ENCODE data around the gene MCCC2. TPM values are rescaled to one million over a fixed set of nuclear protein-coding genes. Genes with fewer than 3 reads are reported as not detected.

The MCCC2 gene
- total and polyA plus RNA-seq, 2 of the 4 experiments (the other 2 are of a cell fraction): 18.0 to 22.0 TPM

GRCh38 chr5:71699751-71700150, 112.6 kb downstream of the MCCC2 start:
- Histone ChIP-seq H3K14ac (replicated peaks; ENCODE audit: low read depth, low read length) (no peak overlapping the region), H4K20me1 (ENCODE audit: insufficient read depth, low read length) (no peaks in the 10 kb centered on the region), H4K5ac (ENCODE audit: low read depth, low read length) (no peak overlapping the region), H2BK15ac (ENCODE audit: low read depth, low read length) (no peak overlapping the region), H3K4me2 (ENCODE audit: low read depth, low read length) (no peak overlapping the region), H3K4me3 (ENCODE audit: insufficient read depth, low read depth, low read length) (no peak overlapping the region), H2BK120ac (ENCODE audit: low read depth, low read length) (no peak overlapping the region), H3K4ac (ENCODE audit: low read depth, low read length) (no peak overlapping the region), H3K23ac (ENCODE audit: low read depth, low read length) (no peak overlapping the region), H3K56ac (ENCODE audit: extremely low read depth, insufficient read depth, low read length) (no peak overlapping the region), H2BK5ac (ENCODE audit: low read depth, low read length, poor library complexity, severe bottlenecking) (no peak overlapping the region), H2AK9ac (replicated peaks; ENCODE audit: low read depth, low read length, poor library complexity) (no peak overlapping the region), H3K9me1 (ENCODE audit: insufficient read depth, low read length) (no peaks in the 10 kb centered on the region; the same call in 1 of the 2 replicates), H2BK20ac (ENCODE audit: low read depth, low read length) (no peak overlapping the region), H3K9ac (ENCODE audit: low read depth, low read length) (no peak overlapping the region), H3K36me3 (ENCODE audit: control insufficient read depth, insufficient read depth, low read length) (no peaks in the 10 kb centered on the region), H3K27ac (ENCODE audit: insufficient read depth, low read length) (no peak overlapping the region), H4K91ac (ENCODE audit: insufficient read depth, low read depth, low read length) (no peak overlapping the region), H2AFZ (replicated peaks; ENCODE audit: low read length, poor library complexity) (no peak overlapping the region), H2AK5ac (ENCODE audit: low read depth, low read length) (no peak overlapping the region), H3K18ac (ENCODE audit: low read depth, low read length) (no peak overlapping the region), H4K8ac (ENCODE audit: low read depth in 2 of 2, low read length in 2 of 2) (no peak overlapping the region), H3K79me1 (ENCODE audit: low read depth in 1 of 2, low read length in 2 of 2) (no peaks in the 10 kb centered on the region), H3K4me1 (ENCODE audit: control insufficient read depth, insufficient read depth, low read length) (no peaks in the 10 kb centered on the region), H3K9me3 (ENCODE audit: control insufficient read depth, insufficient read depth, low read length) (no peaks in the 10 kb centered on the region), H3K27me3 (ENCODE audit: control insufficient read depth, insufficient read depth, low read length) (peaks cover 16% of the 10 kb centered on the region)
- ChIA-PET CTCF (no interaction called here), POLR2A (ENCODE audit: unreplicated experiment) (no interaction called here)
- no peak for TF ChIP-seq BHLHE40 (IDR thresholded peaks at IDR 0.05; ENCODE audit: low read depth, low read length)
- TF ChIP-seq POLR2A (IDR thresholded peaks at IDR 0.05; ENCODE audit: low read depth, low read length): no peak
- TF ChIP-seq, protein P1, sequence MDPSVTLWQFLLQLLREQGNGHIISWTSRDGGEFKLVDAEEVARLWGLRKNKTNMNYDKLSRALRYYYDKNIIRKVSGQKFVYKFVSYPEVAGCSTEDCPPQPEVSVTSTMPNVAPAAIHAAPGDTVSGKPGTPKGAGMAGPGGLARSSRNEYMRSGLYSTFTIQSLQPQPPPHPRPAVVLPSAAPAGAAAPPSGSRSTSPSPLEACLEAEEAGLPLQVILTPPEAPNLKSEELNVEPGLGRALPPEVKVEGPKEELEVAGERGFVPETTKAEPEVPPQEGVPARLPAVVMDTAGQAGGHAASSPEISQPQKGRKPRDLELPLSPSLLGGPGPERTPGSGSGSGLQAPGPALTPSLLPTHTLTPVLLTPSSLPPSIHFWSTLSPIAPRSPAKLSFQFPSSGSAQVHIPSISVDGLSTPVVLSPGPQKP (IDR thresholded peaks at IDR 0.05; ENCODE audit: borderline replicate concordance, low read depth, low read length): no peak
- TF ChIP-seq CTCF (conservative IDR thresholded peaks at IDR 0.05; ENCODE audit: low read depth, low read length): no peak
- TF ChIP-seq RCOR1 (IDR thresholded peaks at IDR 0.05; ENCODE audit: insufficient replicate concordance, low read length): no peak
- no peak for TF ChIP-seq CHD1 (IDR thresholded peaks at IDR 0.05; ENCODE audit: low read depth, low read length)
- in situ Hi-C loops (cut with MboI; ENCODE audit: low sequenced_read_pairs): no loop called here
- intact Hi-C loops (cut with micrococcal nuclease): no loop called here
- WGBS, 2 experiments (ENCODE audit: extremely low coverage in 2 of 2, insufficient read length in 1 of 2): no CpG with 5 or more reads among the region's 2 CpGs
- no peak for ATAC-seq (ENCODE audit: low read depth)
- BruUV-seq (replicated peaks): no TSS peak
- dilution Hi-C loops (cut with HindIII; ENCODE audit: low sequenced_read_pairs, unreplicated experiment): no loop called here
- DNase-seq: no peak

All from IMR-90 (cell line).